Colonic mucosa (tissue), 4 donors: Measurements from ENCODE around the gene ANK3. TPM values are rescaled to one million over a fixed set of nuclear protein-coding genes. Genes with fewer than 3 reads are reported as not detected.

Experiments
- DNase-seq: peaks from one replicate; pipeline ENCODE4 v3.0.0-alpha.2; 2020
- H3K27ac ChIP-seq: fragments of 200-600 bp; one replicate; pipeline ENCODE4 v1.8.0; 2021
- H3K27me3 ChIP-seq: fragments of 200-600 bp; one replicate; pipeline ENCODE4 v1.8.0; 2021
- H3K36me3 ChIP-seq: fragments of 200-600 bp; one replicate; pipeline ENCODE4 v1.8.0; 2021
- H3K4me1 ChIP-seq: fragments of 200-600 bp; one replicate; pipeline ENCODE4 v1.8.0; 2021; ENCODE audit warnings: mild to moderate bottlenecking
- H3K4me3 ChIP-seq: fragments of 200-600 bp; one replicate; pipeline ENCODE4 v1.8.0; 2021
- H3K9ac ChIP-seq, 2 donors: one replicate each; pipeline ENCODE4 v1.7.0; 2013; ENCODE audit warnings: control low read depth in 2 of 2, low read depth in 2 of 2, low read length in 2 of 2
- H3K9me3 ChIP-seq: fragments of 200-600 bp; one replicate; pipeline ENCODE4 v1.8.0; 2021
- intact Hi-C: fragments of 100-400 bp; cut with DNase I; formaldehyde crosslinking; loops from one replicate; pipeline ENCODE4 v1.14.1; 2022
- total RNA-seq, 2 donors: library from RNA; stranded (reverse); fragmentation: NEBNext Ultra II Directional in 1 of 2; extraction: Animal tissue kit (Norgen Biotek cat#: 25700) in 1 of 2; gene quantifications; one replicate each; pipeline ENCODE4 v1.2.1, GENCODE V29; 2021
- TF ChIP-seq, protein P1 (sequence below): fragments of 200-600 bp; IDR thresholded peaks from one replicate; pipeline ENCODE4 v1.8.0; 2022; ENCODE audit warnings: antibody characterized with exemption, mild to moderate bottlenecking
- donor health status: healthy.
- donor health status: DM: no; HTN: no; CAD: no.
- donor health status: DM: no; HTN: no; CAD: no.

ANK3 gene
- total RNA-seq, 2 donors from 2014 or later = 34.6 to 82.8 TPM

DNA sequence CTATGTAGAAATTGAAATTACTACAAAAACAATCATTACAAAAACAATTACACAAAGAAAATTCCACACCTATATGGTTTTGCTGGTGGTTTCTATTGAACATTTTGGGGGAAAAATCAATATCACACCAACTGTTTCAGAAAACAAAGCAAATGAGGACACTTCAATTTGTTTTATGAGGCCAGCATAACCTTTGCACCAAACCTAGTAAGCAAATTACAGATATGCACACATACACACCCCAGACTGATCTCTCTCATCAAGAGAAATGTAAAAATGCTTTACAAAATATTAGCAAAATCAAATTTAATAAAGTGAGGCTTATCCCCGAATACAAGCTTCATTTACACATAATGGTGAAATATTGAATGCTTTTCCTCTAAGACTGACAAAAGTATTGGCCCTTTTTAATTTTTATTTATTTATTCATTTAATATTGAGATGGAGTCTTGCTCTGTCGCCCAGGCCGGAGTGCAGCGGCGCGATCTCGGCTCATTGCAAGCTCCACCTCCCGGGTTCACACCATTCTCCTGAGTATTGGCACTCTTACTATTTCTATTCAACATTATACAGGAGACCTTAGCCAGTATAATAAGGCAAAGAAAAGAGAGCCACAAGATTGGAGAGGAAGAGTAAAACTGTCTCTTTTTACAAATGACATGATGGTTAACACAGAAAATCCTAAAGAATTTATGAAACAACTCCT is 13.6 kb upstream of the ANK3 start:
- TF ChIP-seq, protein P1, sequence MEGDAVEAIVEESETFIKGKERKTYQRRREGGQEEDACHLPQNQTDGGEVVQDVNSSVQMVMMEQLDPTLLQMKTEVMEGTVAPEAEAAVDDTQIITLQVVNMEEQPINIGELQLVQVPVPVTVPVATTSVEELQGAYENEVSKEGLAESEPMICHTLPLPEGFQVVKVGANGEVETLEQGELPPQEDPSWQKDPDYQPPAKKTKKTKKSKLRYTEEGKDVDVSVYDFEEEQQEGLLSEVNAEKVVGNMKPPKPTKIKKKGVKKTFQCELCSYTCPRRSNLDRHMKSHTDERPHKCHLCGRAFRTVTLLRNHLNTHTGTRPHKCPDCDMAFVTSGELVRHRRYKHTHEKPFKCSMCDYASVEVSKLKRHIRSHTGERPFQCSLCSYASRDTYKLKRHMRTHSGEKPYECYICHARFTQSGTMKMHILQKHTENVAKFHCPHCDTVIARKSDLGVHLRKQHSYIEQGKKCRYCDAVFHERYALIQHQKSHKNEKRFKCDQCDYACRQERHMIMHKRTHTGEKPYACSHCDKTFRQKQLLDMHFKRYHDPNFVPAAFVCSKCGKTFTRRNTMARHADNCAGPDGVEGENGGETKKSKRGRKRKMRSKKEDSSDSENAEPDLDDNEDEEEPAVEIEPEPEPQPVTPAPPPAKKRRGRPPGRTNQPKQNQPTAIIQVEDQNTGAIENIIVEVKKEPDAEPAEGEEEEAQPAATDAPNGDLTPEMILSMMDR = no peak

DNA sequence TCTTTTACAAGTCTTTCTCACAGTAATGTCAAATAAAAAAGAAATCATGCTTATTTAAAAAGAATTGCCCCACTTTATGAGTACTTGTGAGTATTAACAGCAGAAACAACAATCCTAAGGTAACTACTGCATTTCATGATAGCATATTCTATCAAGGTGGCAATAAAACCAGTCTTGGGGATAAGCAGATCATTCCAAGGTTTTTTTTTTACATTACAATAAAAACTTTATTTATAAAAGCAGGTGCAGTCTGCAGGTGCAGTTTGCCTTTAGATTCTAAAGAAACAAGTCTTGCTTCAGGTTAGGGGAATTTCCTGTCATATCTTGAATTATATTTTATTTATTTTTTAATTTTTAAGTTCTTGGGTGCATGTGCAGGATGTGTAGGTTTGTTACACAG is 10.7 kb upstream of the ANK3 start:
- TF ChIP-seq, protein P1 = no peak
- no peak overlapping the region for H3K27ac ChIP-seq
- H3K27me3 ChIP-seq = no peaks in the 10 kb centered on the region
- H3K9me3 ChIP-seq = no peaks in the 10 kb centered on the region
- no peaks in the 10 kb centered on the region for H3K36me3 ChIP-seq
- H3K4me3 ChIP-seq = no peak overlapping the region
- no peak for DNase-seq
- intact Hi-C loops = no loop called here
- no peaks in the 10 kb centered on the region for H3K4me1 ChIP-seq
- H3K9ac ChIP-seq = no peak overlapping the region

More for the DNA sequence above, 13.6 kb upstream of the ANK3 start:
- intact Hi-C loops = no loop called here
- H3K4me3 ChIP-seq = no peak overlapping the region
- no peak overlapping the region for H3K27ac ChIP-seq
- no peaks in the 10 kb centered on the region for H3K27me3 ChIP-seq
- no peaks in the 10 kb centered on the region for H3K4me1 ChIP-seq
- H3K9ac ChIP-seq = no peak overlapping the region
- no peak for DNase-seq
- H3K36me3 ChIP-seq = no peaks in the 10 kb centered on the region
- no peaks in the 10 kb centered on the region for H3K9me3 ChIP-seq

DNA sequence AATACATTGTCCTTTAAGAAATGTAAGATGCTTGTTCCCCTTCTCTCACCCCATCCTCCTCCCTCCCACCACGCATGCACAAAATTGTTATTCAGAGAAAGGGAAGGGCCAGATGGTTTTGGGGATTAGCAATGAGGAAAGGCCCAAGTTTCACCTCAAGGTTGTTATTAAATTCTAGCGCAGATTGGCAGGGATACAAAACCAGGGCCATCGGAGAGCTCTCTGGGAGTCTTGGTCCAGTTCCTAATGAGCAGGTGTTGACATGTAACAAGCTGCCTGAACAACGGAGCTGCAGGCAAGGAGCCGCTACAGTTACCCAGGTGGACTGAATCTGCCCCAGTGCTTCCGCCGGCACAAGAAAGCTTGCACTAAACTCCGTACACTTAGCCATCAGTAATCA is 9.7 kb upstream of the ANK3 start:
- Histone ChIP-seq H3K9ac (no peak overlapping the region), H3K27me3 (no peaks in the 10 kb centered on the region), H3K4me3 (no peak overlapping the region), H3K4me1 (no peaks in the 10 kb centered on the region), H3K36me3 (no peaks in the 10 kb centered on the region), H3K9me3 (no peaks in the 10 kb centered on the region), H3K27ac (no peak overlapping the region)
- TF ChIP-seq, protein P1 = no peak
- intact Hi-C loops = no loop called here
- no peak for DNase-seq

- TF ChIP-seq, protein P1 = no peak
- H3K4me3 ChIP-seq = no peak overlapping the region
- H3K36me3 ChIP-seq = no peaks in the 10 kb centered on the region
- no peaks in the 10 kb centered on the region for H3K27me3 ChIP-seq
- DNase-seq = no peak
- no peak overlapping the region for H3K9ac ChIP-seq
- no peaks in the 10 kb centered on the region for H3K4me1 ChIP-seq
- intact Hi-C loops = no loop called here
- H3K9me3 ChIP-seq = no peaks in the 10 kb centered on the region
- H3K27ac ChIP-seq = no peak overlapping the region
These were observed 8.1 kb upstream of the ANK3 start for GRCh38 chr10:60397792-60398191.

DNA sequence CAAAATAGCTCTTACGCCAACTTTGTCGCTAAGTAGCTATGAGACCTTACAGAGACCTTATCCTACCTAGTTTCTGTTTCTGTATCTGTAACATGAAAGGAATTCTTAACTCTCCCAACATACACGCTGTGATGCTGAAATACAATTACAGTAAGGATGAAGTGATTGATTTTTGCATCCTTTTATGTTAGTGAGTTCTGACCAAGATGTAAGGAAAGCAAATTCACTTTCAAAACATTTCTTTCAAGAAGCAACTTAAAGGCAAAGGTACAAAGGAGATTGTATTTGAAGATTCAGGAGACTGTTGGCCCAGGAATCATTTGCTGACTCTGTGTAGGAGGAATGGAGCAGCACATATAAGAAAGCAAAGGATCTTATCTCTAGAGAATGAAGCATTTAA is 7.1 kb upstream of the ANK3 start:
- H3K36me3 ChIP-seq = no peaks in the 10 kb centered on the region
- TF ChIP-seq, protein P1 = no peak
- intact Hi-C loops = no loop called here
- H3K27ac ChIP-seq = no peak overlapping the region
- H3K9ac ChIP-seq = no peak overlapping the region
- DNase-seq = no peak
- no peaks in the 10 kb centered on the region for H3K4me1 ChIP-seq
- H3K4me3 ChIP-seq = no peak overlapping the region
- H3K9me3 ChIP-seq = no peaks in the 10 kb centered on the region
- H3K27me3 ChIP-seq = no peaks in the 10 kb centered on the region
